GM21381 (cell line): ENCODE results near the gene KANSL1L.

ENCODE experiments used
- ATAC-seq: cut with Tn5 transposase; IDR thresholded peaks from one replicate; pipeline ENCODE4 v1.9.1; 2021; ENCODE audit warnings: mild to moderate bottlenecking, moderate library complexity; ENCODE audit not compliant: unreplicated experiment

Gene KANSL1L

DNA sequence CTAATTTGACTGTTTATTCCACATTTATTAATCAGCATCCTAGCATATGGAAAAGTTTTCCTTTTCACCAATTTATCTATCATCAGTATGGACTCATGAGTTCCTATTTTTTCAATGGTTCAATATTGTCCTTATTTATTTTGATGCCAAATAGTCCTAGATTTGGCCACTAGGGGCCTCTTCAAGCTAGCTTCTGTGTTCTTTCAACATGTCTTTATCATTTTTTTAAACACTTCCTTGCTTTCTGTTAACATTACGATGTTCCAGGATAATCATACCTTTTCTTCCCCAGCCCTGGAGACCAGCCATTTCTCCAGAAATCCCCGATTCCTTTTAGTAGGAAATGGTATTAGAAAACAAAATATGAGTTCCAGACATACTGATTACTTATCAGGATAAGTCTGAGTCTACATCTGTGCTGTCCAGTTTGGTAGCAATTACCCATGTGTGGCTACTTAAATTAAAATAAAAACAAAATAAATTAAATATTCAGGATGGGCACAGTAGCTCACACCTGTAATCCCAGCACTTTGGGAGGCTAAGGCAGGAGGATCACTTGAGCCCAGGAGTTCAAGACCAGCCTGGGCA, 98.2 kb downstream of the KANSL1L start:
- peak; percentile 79 for ATAC-seq

DNA sequence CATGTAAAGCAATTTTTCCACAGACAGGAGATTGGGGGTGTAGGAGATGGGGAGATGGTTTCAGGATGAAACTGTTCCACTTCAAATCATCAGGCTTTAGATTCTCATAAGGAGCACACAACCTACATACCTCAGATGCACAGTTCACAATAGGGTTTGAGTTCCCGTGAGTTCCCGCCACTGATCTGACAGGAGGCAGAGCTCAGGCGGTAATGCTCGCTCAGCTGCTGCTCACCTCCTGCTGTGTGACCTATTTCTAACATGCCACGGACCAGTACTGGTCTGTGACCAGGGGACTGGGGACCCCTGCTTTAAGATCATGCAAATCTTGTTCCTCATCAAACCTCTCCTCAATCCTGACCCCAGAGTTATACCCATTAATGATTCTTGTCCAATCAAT, 98.7 kb downstream of the KANSL1L start:
- no peak for ATAC-seq

DNA sequence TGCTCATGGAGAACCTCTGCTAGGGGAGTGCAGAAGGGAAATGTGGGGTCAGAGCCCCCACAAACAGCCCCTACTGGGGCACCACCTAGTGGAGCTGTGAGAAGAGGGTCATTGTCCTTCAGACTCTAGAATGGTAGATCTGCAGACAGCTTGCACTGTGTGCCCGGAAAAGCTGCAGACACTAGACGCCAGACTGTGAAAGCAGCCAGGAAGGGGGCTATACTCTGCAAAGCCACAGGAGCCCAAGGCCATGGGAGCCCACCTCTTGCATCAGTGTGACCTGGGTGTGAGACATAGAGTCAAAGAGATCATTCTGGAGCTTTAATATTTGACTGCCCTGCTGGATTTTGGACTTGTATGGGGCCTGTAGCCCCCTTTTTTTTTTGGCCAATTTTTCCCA, 107.9 kb downstream of the KANSL1L start:
- no peak for ATAC-seq

DNA sequence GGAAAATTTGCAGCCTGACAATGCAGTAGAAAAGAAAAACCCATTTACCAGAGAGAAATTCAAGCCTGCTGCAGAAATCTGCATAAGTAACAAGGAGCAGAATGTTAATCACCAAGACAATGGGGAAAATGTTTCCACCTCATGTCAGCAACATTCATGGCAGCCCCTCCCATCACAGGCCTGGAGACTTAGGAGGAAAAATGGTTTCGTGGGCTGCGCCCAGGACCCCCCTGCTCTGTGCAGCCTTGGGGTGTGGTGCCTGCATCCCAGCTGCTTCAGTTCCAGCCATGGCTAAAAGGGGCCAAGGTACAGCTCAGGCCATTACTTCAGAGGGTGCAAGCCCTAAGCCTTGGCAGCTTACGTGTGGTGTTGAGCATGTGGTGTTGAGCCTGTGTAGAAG, 115.4 kb downstream of the KANSL1L start:
- ATAC-seq, result no peak

DNA sequence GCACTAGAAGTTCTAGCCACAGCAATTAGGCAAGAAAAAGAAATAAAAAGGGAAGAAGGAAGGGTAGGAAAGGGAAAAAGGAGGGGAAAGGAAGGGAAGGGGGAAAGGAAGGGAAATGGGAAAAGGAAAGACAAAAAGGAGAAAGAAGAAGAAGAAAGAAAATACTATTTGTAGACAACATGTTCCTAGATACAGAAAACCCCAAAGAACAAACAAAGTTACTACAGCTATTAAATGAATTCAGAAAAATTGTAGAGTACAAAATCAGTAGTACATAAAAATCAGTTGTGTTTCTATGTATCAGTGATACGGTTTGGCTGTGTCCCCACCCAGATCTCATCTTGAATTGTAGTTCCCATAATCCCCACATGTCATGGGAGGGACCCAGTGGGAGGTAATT, 116.5 kb downstream of the KANSL1L start:
- ATAC-seq, result no peak

DNA sequence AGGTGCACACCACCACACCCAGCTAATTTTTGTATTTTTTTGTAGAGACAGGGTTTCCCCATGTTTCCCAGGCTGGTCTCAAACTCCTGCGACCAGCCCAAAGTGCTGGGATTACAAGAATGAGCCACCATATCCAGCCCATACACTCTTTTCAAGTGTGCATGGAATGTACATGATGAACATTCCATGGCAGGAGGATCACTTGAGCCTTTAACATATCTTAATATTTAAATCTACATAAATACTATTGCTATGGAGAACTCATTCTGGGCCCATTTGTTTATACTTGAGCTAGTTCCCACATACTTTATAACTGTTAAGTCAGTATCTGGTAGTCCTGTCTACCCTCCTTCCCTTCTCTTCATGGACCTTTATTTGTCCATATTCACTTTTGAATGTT, 120.3 kb downstream of the KANSL1L start:
- no peak for ATAC-seq

DNA sequence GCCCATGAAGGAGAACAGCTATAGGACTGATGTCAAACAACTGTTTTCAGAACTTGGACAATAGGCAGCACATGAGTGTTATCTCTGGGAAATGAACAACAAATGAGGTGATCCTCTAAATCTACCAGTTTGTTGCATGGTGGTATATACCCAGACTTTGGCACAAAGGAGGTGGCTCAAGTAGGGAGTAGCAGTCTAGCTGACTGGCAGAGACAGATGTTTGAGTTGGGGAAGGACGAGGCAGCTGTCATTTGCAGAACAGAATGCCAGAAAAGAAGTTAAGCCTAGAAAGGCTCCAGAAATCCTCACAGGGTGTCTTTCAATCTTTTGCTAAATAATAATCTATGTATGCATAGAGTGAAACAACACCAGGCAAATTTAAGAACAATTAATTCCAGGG, 121.4 kb downstream of the KANSL1L start:
- ATAC-seq, result no peak

DNA sequence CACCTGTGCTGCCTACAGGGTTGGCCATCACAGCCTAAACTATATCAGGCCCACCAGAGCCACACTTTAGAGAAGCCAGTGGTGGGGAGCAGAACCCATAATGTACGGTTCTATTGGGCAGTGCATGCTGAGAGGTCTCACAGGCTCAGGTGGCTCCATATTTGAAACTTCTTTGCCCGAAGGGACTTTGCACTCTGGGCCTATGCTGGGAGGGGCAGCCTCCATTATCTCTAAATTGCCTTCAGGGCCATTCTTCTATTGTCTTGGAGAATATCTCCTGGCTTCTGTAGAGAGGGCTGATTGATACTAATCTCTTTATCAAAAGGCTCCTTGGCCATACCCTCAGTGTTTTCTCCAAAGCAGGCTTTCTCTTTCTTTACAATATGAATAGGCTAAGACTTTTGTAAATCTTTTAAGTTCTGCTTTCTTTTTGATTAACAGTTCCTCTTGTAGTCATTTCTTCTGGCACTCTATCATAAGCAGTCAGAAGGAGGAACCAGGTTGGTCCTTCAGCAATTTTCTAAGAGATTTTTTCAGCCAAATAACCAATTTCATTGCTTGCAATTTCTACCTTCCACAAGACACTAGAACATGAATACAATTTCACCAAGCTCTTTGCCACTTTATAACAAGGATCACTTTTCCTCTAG, 124.2 kb downstream of the KANSL1L start:
- no peak for ATAC-seq

DNA sequence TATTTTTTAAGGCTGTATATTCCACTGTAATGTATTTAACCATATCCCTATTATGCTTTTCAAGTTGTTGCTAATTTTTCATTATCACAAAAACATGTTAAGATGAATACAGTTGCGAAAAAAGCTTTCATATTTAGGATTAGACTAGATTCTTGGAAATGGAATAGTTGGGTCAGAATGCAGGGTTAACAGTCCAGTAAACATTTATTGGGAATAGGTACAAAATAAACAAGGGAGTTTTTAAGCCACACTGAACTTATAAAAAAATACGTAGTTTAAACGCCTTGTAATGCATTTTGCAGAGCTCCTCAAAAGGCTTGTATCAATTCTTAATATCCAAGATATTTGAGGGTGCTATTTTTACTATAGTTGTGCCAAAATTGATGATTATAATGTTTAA, 133.1 kb downstream of the KANSL1L start:
- ATAC-seq, result no peak

DNA sequence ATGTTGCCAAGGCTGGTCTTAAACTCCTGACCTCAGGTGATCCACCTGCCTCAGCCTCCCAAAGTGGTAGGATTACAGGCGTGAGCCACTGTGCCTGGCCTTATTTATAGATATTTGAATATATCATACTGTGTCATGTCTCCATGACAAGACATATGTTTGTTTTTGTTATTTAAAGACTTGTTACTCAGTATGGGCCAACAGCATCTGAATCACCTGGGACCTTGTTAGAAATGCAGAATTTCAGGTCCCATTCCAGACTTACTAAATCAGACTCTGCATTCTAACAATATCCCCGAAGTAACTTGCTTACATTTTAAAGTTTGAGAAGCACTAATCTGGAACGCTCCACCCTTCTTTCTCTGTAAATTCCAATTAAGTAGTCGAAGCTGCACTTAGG, 135.5 kb downstream of the KANSL1L start:
- no peak for ATAC-seq

DNA sequence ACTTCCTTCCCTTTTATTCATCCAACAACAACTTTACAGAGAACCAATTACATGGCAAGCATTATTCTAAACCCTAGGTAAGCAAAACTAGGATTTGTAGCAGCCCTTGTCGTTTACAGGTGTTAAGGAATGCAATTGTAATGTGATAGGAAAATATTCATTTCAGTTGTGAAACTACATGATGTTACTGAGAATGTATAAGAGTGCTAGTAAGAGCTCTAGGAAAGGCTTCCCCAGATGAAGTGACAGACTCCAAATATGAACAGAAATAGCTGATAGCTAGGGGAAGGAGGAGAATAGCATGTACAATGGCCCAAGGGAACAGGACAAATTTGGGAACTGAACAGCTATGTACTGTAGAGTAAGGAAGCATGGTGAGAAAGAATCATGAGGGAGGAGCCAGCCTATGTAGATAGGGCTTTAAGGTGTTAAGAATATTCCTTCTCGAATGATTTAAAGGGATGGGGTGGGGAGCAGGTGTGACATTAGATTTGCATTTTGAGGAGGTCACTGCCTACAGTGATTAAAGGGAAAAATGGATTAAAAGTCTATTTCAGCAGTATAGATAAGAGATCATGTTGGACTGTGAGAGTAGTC, 137.0 kb downstream of the KANSL1L start:
- ATAC-seq, result no peak

DNA sequence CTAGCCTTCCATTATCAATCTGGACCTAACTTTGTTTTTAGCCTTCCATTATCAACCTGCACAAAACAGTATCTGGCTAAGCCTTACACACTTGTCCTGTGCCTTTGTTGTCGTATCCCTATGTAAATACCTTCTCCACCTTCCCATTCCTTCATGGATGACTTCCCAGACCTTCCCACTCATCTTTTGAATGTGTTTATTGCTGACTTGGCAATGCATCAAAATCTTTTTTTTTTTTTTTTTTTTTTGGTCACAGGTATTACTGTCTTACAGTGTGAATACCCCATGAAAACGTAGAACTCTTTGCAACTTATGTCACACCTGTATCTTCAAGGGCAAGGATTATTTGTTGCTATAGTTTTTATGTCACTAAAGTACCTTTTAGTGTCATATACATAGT, 143.0 kb downstream of the KANSL1L start:
- ATAC-seq, result no peak

DNA sequence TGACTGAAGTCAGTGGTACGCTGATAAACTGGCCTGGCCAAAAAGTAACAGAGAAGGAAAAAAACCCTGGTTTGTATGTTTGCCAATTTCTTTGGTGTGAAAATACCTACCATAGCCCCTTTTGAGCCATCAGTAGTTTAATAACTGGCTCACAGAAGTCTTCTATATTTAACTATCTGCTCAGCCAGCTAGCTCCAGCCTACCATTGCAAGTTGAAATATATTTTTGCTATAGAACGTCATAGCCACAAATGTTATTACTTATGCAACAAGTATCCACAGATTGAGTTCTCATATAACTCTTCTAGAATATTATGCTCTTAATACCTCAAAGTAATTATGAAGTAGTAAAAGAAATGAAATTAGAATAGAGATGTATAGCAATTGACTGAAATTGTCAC, 143.6 kb downstream of the KANSL1L start:
- no peak for ATAC-seq

DNA sequence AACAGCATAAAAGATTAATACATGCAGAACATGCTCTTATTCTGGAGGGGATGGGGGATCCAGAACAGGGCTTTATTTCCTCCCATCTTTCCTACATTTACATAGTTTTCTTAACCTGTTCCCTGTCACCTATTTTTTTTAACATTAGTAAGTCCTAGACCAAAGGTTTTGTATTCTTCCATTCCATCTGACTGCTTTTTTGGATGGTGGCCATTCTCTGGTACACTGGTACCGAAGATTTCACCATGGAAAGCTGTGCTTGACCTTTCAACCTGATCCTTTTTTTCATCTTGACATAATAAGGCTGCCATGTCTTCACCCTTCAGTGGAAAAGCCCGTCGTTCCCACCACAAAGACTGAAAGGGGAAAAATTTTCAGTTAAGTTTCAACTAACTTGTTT, 148.4 kb downstream of the KANSL1L start:
- no peak for ATAC-seq

DNA sequence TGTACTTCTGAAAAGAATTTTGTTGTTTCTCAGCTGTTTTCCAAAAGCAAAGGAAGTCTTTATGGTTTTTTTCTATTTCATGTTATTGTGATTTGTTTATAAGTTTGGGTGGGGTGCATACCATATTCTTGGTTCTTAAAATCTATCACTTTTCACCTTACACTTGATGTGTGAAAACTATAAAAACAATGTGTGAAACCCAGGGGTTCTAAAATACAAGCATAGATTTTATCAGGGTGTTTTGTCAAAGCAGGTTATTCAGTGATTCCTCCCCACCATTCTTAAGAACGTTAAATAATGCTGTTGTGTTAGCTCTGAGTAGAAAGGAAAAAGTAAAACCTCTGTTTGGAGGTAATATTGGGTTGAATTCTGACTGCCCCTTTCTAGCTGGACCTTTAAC, 151.1 kb downstream of the KANSL1L start:
- ATAC-seq, result no peak

DNA sequence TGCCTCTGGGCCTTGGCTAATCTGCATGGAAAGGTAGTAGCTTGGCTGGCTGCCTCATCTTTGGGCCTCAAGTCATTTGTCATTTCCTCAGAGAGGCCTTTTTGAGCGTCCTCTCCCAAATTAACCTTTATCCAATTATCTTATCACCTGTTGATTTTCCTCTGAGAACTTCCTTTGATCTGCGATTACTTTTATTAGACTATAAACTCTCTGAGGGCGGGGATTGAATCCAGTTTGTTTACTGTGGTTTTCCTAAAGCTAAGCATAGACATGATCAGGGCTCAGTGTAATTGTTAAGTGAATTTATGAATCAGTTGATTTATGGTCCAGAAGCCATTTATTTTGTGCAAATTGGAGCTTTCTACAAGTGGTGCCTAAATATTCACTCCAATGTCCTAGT, 161.3 kb downstream of the KANSL1L start:
- no peak for ATAC-seq

DNA sequence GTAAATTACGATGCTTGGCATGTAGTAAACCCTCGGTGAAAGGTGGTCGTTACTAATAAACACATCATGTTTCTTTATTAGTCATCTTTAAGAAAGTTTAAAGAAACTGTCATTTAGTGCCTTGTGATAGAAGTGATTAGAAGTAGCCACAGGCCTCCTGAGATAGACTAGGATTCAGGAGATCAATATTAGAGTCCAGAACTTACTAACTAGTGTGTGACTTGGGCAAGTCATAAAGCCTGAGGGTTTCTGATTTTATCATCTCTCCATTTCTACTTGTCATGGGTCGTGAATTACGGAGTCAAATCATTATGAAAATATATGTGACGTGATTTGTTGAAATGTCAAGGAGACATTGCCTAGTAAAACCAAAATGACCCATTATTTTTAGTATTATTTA, 162.1 kb downstream of the KANSL1L start:
- ATAC-seq, result no peak

DNA sequence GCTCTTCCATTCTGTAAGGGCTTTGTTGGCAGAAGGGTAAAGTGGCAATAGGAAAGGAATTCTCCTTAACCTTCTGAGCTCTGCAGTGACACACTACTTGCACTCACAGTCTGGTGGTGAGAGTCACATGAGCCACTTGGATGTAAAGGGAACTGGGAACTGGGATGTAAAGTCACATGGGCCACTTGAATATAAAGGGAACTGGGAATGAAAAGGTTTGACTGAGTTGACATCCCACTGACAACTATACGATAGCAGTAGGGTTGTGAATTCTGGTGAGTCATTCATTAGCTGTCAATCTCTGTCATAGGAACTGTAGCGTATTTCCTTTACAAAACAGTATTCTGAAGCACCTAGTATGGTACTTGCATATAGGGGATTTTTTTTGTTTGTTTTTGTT, 163.3 kb downstream of the KANSL1L start:
- ATAC-seq, result no peak

DNA sequence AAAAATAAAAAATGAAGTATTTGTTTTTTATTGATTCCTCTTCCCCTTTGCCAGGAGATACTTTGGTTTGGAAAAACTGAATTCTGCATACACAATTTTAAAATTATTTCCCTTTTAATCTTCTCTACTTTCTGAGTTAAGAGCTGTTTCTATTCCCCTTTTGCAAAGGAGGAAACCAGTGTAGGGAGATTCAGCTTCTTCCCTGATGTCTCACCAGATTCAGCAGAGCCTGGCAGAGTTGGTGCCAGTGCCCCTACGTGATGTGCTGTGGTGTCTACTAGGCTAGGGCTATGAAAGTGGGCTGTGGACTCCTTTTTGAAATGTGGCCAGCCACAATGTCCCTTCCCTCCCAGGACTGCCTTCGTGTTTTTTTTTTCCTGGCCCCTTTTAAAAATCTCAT, 166.3 kb downstream of the KANSL1L start:
- ATAC-seq, result no peak

DNA sequence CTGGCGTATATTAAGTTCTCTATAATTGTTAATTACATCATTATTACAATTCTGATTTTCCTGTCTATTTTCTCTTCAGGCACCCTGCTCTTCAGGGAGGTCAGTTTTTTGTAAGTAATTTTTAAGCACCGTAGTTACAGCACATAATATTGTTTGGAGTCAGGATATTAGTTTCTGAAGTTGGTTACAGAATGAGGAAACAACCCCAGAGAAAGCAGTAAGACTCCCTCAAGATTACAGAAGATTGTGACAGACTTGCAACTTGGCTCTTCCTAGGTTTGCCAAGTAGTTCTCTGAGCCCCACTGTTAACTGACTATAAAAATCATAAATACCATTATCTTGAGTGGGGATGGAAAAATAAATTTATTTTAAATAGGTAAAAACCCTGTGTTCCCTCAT, 167.8 kb downstream of the KANSL1L start:
- no peak for ATAC-seq

DNA sequence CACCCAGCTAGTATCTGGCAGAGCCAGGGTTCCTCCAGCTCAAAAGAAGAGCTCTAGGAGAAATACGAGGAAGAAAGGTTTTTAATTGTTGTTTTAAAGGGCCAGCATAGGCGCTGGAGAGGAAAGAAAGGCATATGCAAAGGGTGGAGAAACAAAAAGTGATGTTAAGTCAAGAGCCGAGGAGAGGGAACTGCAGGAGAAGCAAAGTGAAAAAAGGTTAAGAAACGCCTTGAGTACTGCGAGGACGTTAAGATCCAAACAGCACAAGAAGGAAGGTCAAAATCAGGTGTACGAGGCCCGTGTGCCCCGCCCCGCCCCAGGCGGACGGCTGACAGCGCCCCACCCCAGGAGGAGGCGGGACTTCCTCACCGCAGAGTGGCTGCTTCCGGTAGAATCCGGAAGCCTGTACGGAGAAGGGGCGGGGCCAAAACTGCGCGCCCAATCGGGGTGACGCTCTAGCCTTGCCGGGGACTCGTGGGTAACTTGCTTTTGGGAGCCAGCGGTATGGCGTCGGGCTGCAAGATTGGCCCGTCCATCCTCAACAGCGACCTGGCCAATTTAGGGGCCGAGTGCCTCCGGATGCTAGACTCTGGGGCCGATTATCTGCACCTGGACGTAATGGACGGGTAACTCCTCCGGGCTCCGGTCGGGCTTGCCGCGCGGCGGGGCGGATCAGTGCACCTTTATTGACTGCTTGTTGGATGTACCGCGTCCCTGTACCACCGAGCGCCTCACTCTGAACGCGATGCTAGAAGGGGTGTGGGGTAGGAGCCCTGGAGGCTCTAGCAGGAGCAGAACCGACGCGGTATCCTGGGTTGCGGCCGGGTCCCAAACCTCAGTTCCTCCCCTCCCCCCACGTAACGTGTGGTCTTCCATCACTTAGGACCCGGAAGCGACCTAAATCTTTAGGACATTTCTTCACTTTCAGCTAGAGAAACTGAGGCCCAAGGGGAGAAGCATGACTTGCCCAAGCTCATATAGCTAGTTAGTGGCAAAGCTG, 168.8 kb downstream of the KANSL1L start, which contains the start of gene RPE:
RPE (plus strand) TSS at position 481 of the 1,000 bp plus-strand sequence; CDS start at position 505, 24 bp downstream.
- peak; percentile 98 for ATAC-seq
